CD8-positive, alpha-beta memory T cell (primary cell): ENCODE data around the gene FPGS. TPM values are rescaled to one million over a fixed set of nuclear protein-coding genes. Genes with fewer than 3 reads are reported as not detected.

Source experiments
- CTCF ChIA-PET: fragments of 350-600 bp; sonication (Branson Sonifier 250); formaldehyde crosslinking; loops from one replicate; lab custom pipeline; 2021; ENCODE audit warnings: antibody characterized with exemption; lab: Charles Lee
- POLR2A ChIA-PET: fragments of 350-600 bp; sonication (Branson Sonifier 250); formaldehyde crosslinking; loops from one replicate; lab custom pipeline; 2021; ENCODE audit warnings: antibody characterized with exemption; lab: Charles Lee
- DNase-seq, 5 donors: peaks; one replicate each; pipeline versions ENCODE4 v3.0.0 to v3.0.0-alpha.2; 2020 to 2022; ENCODE audit warnings: mixed read lengths in 1 of 5
- H3K27ac ChIP-seq: one replicate; pipeline ENCODE4 v1.7.0; 2013; ENCODE audit warnings: low read depth, mild to moderate bottlenecking, low read length, moderate library complexity
- H3K27me3 ChIP-seq: 2 replicates; pipeline ENCODE4 v1.7.0; 2013; ENCODE audit warnings: low read length, mild to moderate bottlenecking; ENCODE audit not compliant: insufficient read depth, poor library complexity, severe bottlenecking
- H3K36me3 ChIP-seq: 2 replicates; pipeline ENCODE4 v1.7.0; 2013; ENCODE audit warnings: mild to moderate bottlenecking, low read length, moderate library complexity; ENCODE audit not compliant: insufficient read depth
- H3K4me1 ChIP-seq: 2 replicates; pipeline ENCODE4 v1.7.0; 2013; ENCODE audit warnings: mild to moderate bottlenecking, low read length, moderate library complexity; ENCODE audit not compliant: insufficient read depth
- H3K4me3 ChIP-seq: 2 replicates; pipeline ENCODE4 v1.7.0; 2013; ENCODE audit warnings: mild to moderate bottlenecking, low read length
- H3K9me3 ChIP-seq: 2 replicates; pipeline ENCODE4 v1.7.0; 2013; ENCODE audit warnings: mild to moderate bottlenecking, low read length
- H3K27ac Mint-ChIP-seq, 8 donors: one replicate each; pipeline ENCODE4 v1.8.0; 2020 to 2021; ENCODE audit warnings: mixed read lengths in 8 of 8, mild to moderate bottlenecking in 6 of 8, inconsistent platforms in 3 of 8, moderate library complexity in 3 of 8
- H3K27me3 Mint-ChIP-seq, 2 donors: one replicate each; pipeline ENCODE4 v1.8.0; 2020 to 2021; ENCODE audit warnings: mixed read lengths in 2 of 2, mild to moderate bottlenecking in 1 of 2, moderate library complexity in 1 of 2
- H3K36me3 Mint-ChIP-seq, 3 donors: one replicate each; pipeline ENCODE4 v1.8.0; 2020 to 2021; ENCODE audit warnings: mixed read lengths in 3 of 3, inconsistent platforms in 1 of 3, mild to moderate bottlenecking in 1 of 3
- H3K4me1 Mint-ChIP-seq, 3 donors: one replicate each; pipeline ENCODE4 v1.8.0; 2020 to 2021; ENCODE audit warnings: mixed read lengths in 3 of 3, inconsistent platforms in 1 of 3, mild to moderate bottlenecking in 1 of 3
- H3K4me3 Mint-ChIP-seq, 7 donors: one replicate each; pipeline ENCODE4 v1.8.0; 2020 to 2021; ENCODE audit warnings: mixed read lengths in 7 of 7, mild to moderate bottlenecking in 6 of 7, moderate library complexity in 4 of 7, inconsistent platforms in 2 of 7
- H3K9me3 Mint-ChIP-seq, 5 donors: one replicate each; pipeline ENCODE4 v1.8.0; 2020 to 2022; ENCODE audit warnings: mixed read lengths in 5 of 5, mild to moderate bottlenecking in 3 of 5, moderate library complexity in 2 of 5, inconsistent platforms in 1 of 5
- polyA plus RNA-seq: library from polyadenylated mRNA; unstranded; fragments of 300-500 nt; fragmentation: Illumina TruSeq; gene quantifications from one replicate; pipeline ENCODE4 v1.2.3, GENCODE V29; 2021
- total RNA-seq, 2 experiments: library from RNA; stranded (reverse); gene quantifications; one replicate each; pipeline ENCODE4 v1.2.3, GENCODE V29; 2021

Gene FPGS
- total and polyA plus RNA-seq, 3 experiments from 2014 or later = 68.0 to 111 (median 110) TPM

DNA sequence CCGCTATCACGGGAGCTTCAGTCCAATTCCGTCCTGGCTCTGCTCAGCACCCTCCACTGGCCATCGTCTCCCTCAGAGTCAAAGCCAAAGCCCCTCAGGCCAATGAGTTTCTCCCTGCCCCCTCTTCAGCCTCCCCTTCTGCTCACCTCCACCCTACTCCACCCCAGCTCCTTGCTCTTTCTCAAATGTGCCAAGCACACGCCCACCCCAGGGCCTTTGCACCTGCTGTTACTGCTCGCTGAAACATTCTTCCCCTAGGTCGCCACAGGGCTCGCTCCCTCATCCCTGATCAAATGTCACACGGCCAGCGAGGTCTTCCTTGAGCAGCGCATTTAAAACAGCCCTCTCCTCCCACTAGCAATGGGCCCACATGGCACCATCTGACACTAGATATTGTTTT is 58.1 kb downstream of the FPGS start:
- POLR2A ChIA-PET = interaction anchor here (1.4 kb wide), 1 partner anchor 68 kb away, joined by 3 read pairs; no protein-coding TSS in a partner anchor
- Histone ChIP-seq H3K27me3 (no peaks in the 10 kb centered on the region), H3K4me3 (no peak overlapping the region), H3K27ac (peak overlapping the region; percentile 48), H3K4me1 (peaks cover 57% of the 10 kb centered on the region), H3K9me3 (no peaks in the 10 kb centered on the region), H3K36me3 (no peaks in the 10 kb centered on the region)
- Mint-ChIP-seq H3K4me3 (peak overlapping the region in 1 of 7 donors; percentile 44), H3K9me3 (no peaks in the 10 kb centered on the region), H3K4me1 (peaks cover 36 to 60% (median 43%) of the 10 kb centered on the region in 3 donors), H3K36me3 (peaks cover 0 to 1% (median 0%) of the 10 kb centered on the region in 3 donors), H3K27me3 (no peaks in the 10 kb centered on the region), H3K27ac (peak overlapping the region in 6 of 8 donors; percentile 57 to 98 (median 74))
- CTCF ChIA-PET = interaction anchor here (0.9 to 4.5 kb wide), 2 partner anchors 10 to 62 kb away, joined by 3 to 33 read pairs; no protein-coding TSS in a partner anchor
- no peak for DNase-seq

DNA sequence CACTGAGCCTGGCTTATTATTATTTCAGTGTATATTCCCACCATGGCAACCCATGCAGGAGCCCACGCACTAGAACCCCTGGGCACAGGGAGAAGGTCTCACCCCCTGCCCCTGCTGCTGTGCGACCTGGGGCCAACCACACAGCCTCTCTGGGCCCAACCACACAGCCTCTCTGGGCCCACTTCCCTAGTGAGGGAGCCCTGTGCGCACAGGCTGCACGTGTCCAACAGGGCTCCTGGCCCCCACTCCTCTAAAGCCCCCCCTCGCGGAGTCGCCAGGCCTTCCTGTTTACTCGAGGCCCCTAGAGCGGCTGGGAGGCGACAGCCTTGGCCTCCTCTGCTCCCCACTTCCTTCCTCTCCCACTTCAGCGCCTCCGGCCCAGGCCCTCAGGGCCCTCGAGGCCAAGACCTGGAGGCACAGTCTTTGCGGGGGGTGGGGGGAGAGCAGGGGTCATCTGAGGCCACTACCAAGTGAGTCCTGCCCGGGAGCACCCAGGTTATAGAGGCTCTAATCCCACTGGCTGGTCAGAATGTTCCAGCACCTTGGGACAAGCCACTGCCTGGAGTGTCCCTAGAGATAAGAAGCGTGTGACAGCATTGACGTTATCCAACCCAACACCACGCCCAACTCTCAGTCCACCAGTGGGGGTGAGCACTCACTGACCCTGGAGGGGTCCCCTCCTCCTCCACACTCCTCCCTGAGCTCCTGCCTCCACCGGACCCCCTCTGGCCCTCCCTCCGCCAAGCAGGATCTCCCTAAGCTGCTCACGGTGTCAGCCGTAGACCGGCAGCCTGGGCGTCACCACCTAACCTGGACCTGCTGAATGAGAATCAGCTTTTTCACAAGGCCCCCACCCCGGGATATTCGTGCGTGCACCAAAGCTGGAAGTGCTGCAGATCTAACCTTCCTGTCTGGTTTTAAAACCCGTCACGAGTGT is 59.7 kb downstream of the FPGS start:
- Mint-ChIP-seq H3K36me3 (peaks cover 0 to 3% (median 3%) of the 10 kb centered on the region in 3 donors), H3K27me3 (no peaks in the 10 kb centered on the region), H3K4me1 (peaks cover 39 to 58% (median 45%) of the 10 kb centered on the region in 3 donors), H3K27ac (peak overlapping the region; percentile 90 to 98 (median 96)), H3K9me3 (no peaks in the 10 kb centered on the region), H3K4me3 (peak overlapping the region in 6 of 7 donors; percentile 22 to 86 (median 55))
- H3K27ac ChIP-seq = peak overlapping the region; percentile 66
- H3K4me3 ChIP-seq = peak overlapping the region; percentile 11
- no peaks in the 10 kb centered on the region for H3K9me3 ChIP-seq
- H3K36me3 ChIP-seq = no peaks in the 10 kb centered on the region
- CTCF ChIA-PET = interaction anchor here (0.8 to 4.5 kb wide), 8 partner anchors 8 to 272 kb away, joined by 3 to 33 read pairs (median 4); partner anchors contain the start of gene TOR2A
- POLR2A ChIA-PET = interaction anchor here (0.5 to 1.4 kb wide), 7 partner anchors 35 to 247 kb away, joined by 3 to 4 read pairs (median 3); partner anchors contain the start of genes CDK9 and TOR2A
- H3K27me3 ChIP-seq = no peaks in the 10 kb centered on the region
- DNase-seq = peak; percentile 22 to 76 (median 48)
- peaks cover 47% of the 10 kb centered on the region for H3K4me1 ChIP-seq

DNA sequence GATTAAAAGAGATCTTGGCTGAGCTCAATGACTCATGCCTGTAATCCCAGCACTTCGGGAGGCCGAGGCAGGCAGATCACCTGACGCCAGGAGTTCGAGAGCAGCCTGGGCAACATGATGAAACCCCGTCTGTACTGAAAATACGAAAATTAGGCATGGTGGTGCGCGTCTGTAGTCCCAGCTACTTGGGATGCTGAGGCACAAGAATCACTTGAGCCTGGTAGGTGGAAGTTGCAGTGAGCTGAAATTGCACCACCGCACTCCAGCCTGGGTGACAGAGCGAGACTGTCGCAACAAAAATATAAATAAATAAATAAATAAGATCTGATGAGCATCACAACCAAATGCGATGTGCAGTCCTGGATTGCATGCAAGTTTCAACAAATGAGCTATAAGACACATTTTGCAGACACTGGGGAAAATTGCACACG is 60.5 kb downstream of the FPGS start:
- H3K27ac ChIP-seq = peak overlapping the region; percentile 66
- POLR2A ChIA-PET = interaction anchor here (0.5 to 1.3 kb wide), 5 partner anchors 36 to 129 kb away, joined by 3 read pairs; partner anchors contain the start of genes CDK9 and TOR2A

More for the DNA sequence above, 60.5 kb downstream of the FPGS start:
- peak overlapping the region; percentile 90 to 98 (median 96) for H3K27ac Mint-ChIP-seq
- H3K36me3 Mint-ChIP-seq = peaks cover 0 to 8% (median 3%) of the 10 kb centered on the region in 3 donors
- no peaks in the 10 kb centered on the region for H3K27me3 ChIP-seq
- no peaks in the 10 kb centered on the region for H3K36me3 ChIP-seq
- H3K4me1 Mint-ChIP-seq = peaks cover 39 to 58% (median 45%) of the 10 kb centered on the region in 3 donors
- no peaks in the 10 kb centered on the region for H3K9me3 Mint-ChIP-seq
- CTCF ChIA-PET = interaction anchor here (0.8 to 4.5 kb wide), 7 partner anchors 7 to 128 kb away, joined by 3 to 33 read pairs (median 6); partner anchors contain the start of gene TOR2A
- H3K9me3 ChIP-seq = no peaks in the 10 kb centered on the region
- H3K4me1 ChIP-seq = peaks cover 45% of the 10 kb centered on the region
- peak overlapping the region; percentile 11 for H3K4me3 ChIP-seq
- no peak for DNase-seq
- peak overlapping the region in 3 of 7 donors; percentile 41 to 70 (median 68) for H3K4me3 Mint-ChIP-seq
- no peaks in the 10 kb centered on the region for H3K27me3 Mint-ChIP-seq

Other genes with a start within 250 kb of the FPGS start
- 10 to 100 TPM; 14.5 to 15.2 TPM for gene STXBP1, start 190.6 kb upstream of the FPGS start, total RNA-seq
- 8.2 TPM for gene STXBP1, start 190.6 kb upstream of the FPGS start, polyA plus RNA-seq
- gene CFAP157, start 95.9 kb upstream of the FPGS start, total RNA-seq = not detected
- 0.33 TPM for gene CFAP157, start 95.9 kb upstream of the FPGS start, polyA plus RNA-seq
- gene PTRH1, start 87.2 kb upstream of the FPGS start, total RNA-seq = 10 to 100 TPM; 34.4 to 35.9 TPM
- gene PTRH1, start 87.2 kb upstream of the FPGS start, polyA plus RNA-seq = 40.7 TPM
- gene TTC16, start 86.8 kb upstream of the FPGS start, total RNA-seq = 1 to 10 TPM; 1.6 to 1.8 TPM
- gene TTC16, start 86.8 kb upstream of the FPGS start, polyA plus RNA-seq = 7.1 TPM
- gene TOR2A, start 67.6 kb upstream of the FPGS start, total RNA-seq = 10 to 100 TPM; 30.7 to 33.7 TPM
- gene TOR2A, start 67.6 kb upstream of the FPGS start, polyA plus RNA-seq = 37.0 TPM
- gene SH2D3C, start 24.2 kb upstream of the FPGS start, total RNA-seq = 10 to 100 TPM; 13.9 to 14.1 TPM
- gene SH2D3C, start 24.2 kb upstream of the FPGS start, polyA plus RNA-seq = 50.7 TPM
- gene CDK9, start 16.8 kb upstream of the FPGS start, total RNA-seq = 100 to 1,000 TPM; 108 to 111 TPM
- gene CDK9, start 16.8 kb upstream of the FPGS start, polyA plus RNA-seq = 72.3 TPM
- gene ENG, start 51.8 kb downstream of the FPGS start, total RNA-seq = 10 to 100 TPM; 18.9 to 19.3 TPM
- gene ENG, start 51.8 kb downstream of the FPGS start, polyA plus RNA-seq = 7.9 TPM
- 10 to 100 TPM; 15.8 to 20.0 TPM for gene AK1, start 74.8 kb downstream of the FPGS start, total RNA-seq
- 0.23 TPM for gene AK1, start 74.8 kb downstream of the FPGS start, polyA plus RNA-seq
- 10 to 100 TPM; 52.3 to 54.0 TPM for gene ST6GALNAC6, start 96.7 kb downstream of the FPGS start, total RNA-seq
- 54.7 TPM for gene ST6GALNAC6, start 96.7 kb downstream of the FPGS start, polyA plus RNA-seq
- gene ST6GALNAC4, start 114.2 kb downstream of the FPGS start, total RNA-seq = 10 to 100 TPM; 32.9 to 43.2 TPM
- 28.7 TPM for gene ST6GALNAC4, start 114.2 kb downstream of the FPGS start, polyA plus RNA-seq
- 1 to 10 TPM; 1.4 to 2.5 TPM for gene PIP5KL1, start 127.9 kb downstream of the FPGS start, total RNA-seq
- gene PIP5KL1, start 127.9 kb downstream of the FPGS start, polyA plus RNA-seq = 0.89 TPM
- gene DPM2, start 135.0 kb downstream of the FPGS start, total RNA-seq = 10 to 100 TPM; 73.8 to 75.5 TPM
- gene DPM2, start 135.0 kb downstream of the FPGS start, polyA plus RNA-seq = 52.2 TPM
- 10 to 100 TPM; 82.2 to 93.3 TPM for gene EEIG1, start 178.1 kb downstream of the FPGS start, total RNA-seq
- 167 TPM for gene EEIG1, start 178.1 kb downstream of the FPGS start, polyA plus RNA-seq